Measurements from ENCODE around the gene YWHAB.

YWHAB gene

DNA sequence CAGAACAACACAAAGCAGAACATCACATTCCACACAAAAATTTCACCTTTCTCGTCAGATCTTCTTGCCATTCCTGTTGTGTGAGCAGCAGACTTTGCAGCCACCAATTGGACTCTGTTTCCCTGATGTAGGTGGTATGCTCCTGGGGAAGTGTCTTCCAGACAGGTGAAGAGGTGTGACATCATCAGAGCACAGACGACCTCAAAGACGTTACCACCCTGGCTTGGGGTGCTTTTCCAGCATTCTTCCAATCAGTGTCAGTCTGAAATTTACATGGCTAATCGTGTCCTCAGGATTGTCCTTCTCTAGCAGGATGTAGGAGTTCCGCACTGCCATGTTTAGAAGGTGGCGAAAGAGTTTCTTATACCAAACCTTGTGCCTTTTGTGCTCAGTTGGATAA lies 43.5 kb upstream of the YWHAB start:
- TF ChIP-seq, protein P1, sequence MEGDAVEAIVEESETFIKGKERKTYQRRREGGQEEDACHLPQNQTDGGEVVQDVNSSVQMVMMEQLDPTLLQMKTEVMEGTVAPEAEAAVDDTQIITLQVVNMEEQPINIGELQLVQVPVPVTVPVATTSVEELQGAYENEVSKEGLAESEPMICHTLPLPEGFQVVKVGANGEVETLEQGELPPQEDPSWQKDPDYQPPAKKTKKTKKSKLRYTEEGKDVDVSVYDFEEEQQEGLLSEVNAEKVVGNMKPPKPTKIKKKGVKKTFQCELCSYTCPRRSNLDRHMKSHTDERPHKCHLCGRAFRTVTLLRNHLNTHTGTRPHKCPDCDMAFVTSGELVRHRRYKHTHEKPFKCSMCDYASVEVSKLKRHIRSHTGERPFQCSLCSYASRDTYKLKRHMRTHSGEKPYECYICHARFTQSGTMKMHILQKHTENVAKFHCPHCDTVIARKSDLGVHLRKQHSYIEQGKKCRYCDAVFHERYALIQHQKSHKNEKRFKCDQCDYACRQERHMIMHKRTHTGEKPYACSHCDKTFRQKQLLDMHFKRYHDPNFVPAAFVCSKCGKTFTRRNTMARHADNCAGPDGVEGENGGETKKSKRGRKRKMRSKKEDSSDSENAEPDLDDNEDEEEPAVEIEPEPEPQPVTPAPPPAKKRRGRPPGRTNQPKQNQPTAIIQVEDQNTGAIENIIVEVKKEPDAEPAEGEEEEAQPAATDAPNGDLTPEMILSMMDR (IDR thresholded peaks at IDR 0.05; ENCODE audit: insufficient read depth, low read depth, low read length, missing control alignments), result no peak
- H3K4me3 ChIP-seq (ENCODE audit: low read length), result no peak overlapping the region
- DNase-seq (ENCODE audit: low read depth), result no peak

DNA sequence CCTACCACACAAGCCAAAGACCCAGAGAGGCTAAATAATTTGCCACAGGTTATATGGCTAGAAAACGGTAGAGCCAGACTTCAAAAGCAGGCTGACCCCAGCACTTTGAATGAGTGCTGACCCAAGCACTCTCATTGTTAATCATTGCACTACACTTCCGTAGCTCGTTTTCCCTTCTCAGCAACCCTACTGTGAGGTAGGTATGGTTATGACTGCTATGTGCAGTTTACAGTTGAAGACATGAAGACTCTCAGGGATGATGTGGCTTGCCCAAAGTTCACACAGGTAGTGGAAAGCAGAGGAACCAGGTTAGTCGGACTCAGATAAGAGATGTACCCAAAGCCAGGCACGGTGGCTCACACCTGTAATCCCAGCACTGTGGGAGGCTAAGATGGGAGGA lies 41.6 kb upstream of the YWHAB start:
- no peak overlapping the region for H3K4me3 ChIP-seq (ENCODE audit: low read length)
- TF ChIP-seq, protein P1 (IDR thresholded peaks at IDR 0.05; ENCODE audit: insufficient read depth, low read depth, low read length, missing control alignments), result no peak
- DNase-seq (ENCODE audit: low read depth), result no peak

DNA sequence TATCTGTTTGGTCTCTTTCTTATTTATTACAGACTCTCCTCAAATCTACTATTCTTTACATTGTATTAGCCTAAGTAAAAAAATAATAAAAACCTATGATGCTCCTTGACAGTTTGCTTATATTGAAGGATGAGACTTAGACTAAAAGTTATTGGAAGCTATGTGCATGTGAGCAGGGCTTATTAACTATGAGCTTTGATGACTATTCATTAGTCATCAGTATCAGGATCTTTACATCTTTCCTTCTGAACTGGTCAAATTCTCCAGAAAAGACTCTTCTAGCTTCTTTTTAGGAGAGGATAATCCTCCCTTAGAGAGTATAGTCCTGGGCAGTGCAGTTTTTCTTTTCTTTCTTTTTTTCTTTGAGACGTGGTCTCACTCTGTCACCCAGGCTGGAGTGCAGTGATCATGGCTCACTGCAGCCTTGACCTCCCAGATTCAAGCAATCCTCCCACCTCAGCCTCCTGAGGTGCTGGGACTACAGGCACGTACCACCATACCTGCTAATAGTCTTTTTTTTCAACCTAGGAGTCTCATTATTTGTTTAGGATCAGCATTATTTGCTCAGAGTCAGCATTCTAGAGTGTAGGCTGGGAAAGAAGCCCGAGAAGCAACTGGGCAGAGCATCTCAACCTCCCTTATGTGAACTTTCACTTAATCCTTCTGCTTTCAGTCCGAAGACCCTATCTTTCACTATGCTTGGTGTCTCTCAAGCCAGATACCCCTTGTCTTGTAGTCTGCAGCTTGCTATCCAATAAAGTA lies 37.1 kb upstream of the YWHAB start:
- DNase-seq (ENCODE audit: low read depth), result no peak
- H3K4me3 ChIP-seq (ENCODE audit: low read length), result no peak overlapping the region
- TF ChIP-seq, protein P1 (IDR thresholded peaks at IDR 0.05; ENCODE audit: insufficient read depth, low read depth, low read length, missing control alignments), result no peak

DNA sequence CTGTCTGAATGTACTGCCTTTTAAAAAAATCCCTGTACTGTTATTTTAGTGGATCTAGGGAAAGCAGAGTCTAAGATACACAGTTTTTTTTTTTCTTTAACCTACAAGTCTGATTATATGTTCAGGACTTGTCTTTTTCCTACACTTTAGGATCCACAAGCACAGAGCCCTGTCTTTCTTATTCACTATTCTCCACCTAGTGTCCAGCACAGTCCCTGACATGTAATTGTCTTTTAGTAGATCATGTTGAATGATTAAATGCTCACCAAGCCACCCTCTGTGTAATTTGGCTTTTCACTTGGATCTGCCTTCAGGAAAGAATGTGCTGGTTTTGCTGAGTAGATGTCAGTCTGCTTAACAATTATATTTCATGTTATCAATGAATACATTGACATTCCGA lies 35.8 kb upstream of the YWHAB start:
- TF ChIP-seq, protein P1 (IDR thresholded peaks at IDR 0.05; ENCODE audit: insufficient read depth, low read depth, low read length, missing control alignments), result no peak
- DNase-seq (ENCODE audit: low read depth), result no peak
- no peak overlapping the region for H3K4me3 ChIP-seq (ENCODE audit: low read length)

DNA sequence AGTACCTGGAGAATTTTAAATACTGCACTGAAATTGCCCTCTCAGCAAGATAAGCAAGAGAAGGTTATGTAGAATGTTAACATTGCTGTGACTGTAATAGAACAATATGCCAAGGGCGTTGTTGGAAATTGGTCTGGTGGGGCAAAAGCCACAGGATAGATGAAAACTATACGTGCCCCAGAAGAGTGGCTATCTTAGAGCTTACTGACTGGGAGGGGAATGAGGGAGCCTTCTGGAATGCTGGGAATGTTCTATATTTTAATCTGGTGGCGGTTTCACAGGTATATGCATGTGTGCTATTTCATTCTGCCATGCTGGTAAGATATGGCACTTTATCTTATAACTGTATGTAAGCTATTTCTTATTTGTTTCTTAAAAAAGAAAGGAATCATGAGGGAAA lies 35.2 kb upstream of the YWHAB start:
- H3K4me3 ChIP-seq (ENCODE audit: low read length), result no peak overlapping the region
- TF ChIP-seq, protein P1 (IDR thresholded peaks at IDR 0.05; ENCODE audit: insufficient read depth, low read depth, low read length, missing control alignments), result no peak
- no peak for DNase-seq (ENCODE audit: low read depth)

DNA sequence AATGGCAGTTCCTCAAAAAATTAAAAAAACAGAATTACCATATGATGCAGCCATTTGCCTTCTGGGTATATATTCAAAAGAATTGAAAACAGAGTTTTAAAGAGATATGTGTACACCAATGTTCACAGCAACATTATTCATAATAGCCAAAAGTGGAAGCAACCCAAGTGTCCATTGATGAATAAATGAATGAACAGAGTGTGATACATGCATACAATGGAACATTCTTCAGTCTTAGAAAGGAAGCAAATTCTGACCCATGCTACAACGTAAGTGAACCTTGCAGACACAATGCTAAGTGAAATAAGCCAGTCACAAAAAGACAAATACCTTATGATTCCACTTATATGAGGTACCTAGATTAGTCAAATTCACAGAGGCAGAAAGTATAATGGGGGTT lies 34.7 kb upstream of the YWHAB start:
- no peak for DNase-seq (ENCODE audit: low read depth)
- H3K4me3 ChIP-seq (ENCODE audit: low read length), result no peak overlapping the region
- TF ChIP-seq, protein P1 (IDR thresholded peaks at IDR 0.05; ENCODE audit: insufficient read depth, low read depth, low read length, missing control alignments), result no peak

DNA sequence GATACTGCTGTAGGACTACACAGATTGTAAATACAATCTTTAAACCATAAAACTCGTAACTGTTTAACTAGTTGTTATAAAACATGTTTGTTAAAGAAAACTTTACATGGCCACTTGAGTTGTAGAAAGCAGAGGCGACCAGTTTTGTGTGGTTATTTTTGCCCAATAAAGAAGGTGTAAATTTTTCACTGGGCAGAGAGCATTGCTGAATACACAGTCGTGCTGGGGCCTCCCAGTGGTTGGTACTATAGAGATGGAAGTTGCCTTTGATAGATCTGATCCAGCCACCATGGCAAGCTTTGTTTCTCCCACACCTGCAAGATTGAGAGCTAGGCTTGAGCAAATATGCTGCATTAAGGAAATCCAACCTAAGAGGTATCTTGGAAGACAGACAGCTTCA lies 34.0 kb upstream of the YWHAB start:
- no peak overlapping the region for H3K4me3 ChIP-seq (ENCODE audit: low read length)
- no peak for DNase-seq (ENCODE audit: low read depth)
- TF ChIP-seq, protein P1 (IDR thresholded peaks at IDR 0.05; ENCODE audit: insufficient read depth, low read depth, low read length, missing control alignments), result no peak

Data from epithelial cell of esophagus (primary cell).